Stomach (tissue), 4 donors: ENCODE results near the gene THTPA.

ENCODE experiments used
- CTCF ChIP-seq, 7 experiments: fragments of 450-650 bp in 4 of 7; fragments of 200-600 bp in 3 of 7; sonication (generic) in 3 of 7; IDR thresholded peaks; one replicate each; pipeline ENCODE4 v1.5.1; 2016 to 2019; ENCODE audit warnings: antibody characterized with exemption in 7 of 7, control low read depth in 2 of 7, mild to moderate bottlenecking in 1 of 7
- EP300 ChIP-seq: sonication (generic); formaldehyde crosslinking; IDR thresholded peaks from one replicate; pipeline ENCODE4 v1.6.1; 2017; ENCODE audit warnings: antibody characterized with exemption
- POLR2AphosphoS5 ChIP-seq, 3 donors: sonication (generic); formaldehyde crosslinking; IDR thresholded peaks; one replicate each; pipeline ENCODE4 v1.6.1; 2016; ENCODE audit warnings: antibody characterized with exemption in 3 of 3

GRCh38 chr14:23550812-23551265, 5.2 kb upstream of the THTPA start:
- TF ChIP-seq POLR2AphosphoS5 (IDR thresholded peaks at IDR 0.05) (no peak), CTCF (IDR thresholded peaks at IDR 0.05) (no peak), EP300 (no peak)
